NCI-H524 treated with DMSO at 0.1 percent for 48 hours (cell line): Measurements from ENCODE around the gene ZBTB20.

ENCODE experiments used
- DNase-seq: peaks from one replicate; lab custom pipeline; 2025; lab: John Stamatoyannopoulos, UW

Gene ZBTB20

DNA sequence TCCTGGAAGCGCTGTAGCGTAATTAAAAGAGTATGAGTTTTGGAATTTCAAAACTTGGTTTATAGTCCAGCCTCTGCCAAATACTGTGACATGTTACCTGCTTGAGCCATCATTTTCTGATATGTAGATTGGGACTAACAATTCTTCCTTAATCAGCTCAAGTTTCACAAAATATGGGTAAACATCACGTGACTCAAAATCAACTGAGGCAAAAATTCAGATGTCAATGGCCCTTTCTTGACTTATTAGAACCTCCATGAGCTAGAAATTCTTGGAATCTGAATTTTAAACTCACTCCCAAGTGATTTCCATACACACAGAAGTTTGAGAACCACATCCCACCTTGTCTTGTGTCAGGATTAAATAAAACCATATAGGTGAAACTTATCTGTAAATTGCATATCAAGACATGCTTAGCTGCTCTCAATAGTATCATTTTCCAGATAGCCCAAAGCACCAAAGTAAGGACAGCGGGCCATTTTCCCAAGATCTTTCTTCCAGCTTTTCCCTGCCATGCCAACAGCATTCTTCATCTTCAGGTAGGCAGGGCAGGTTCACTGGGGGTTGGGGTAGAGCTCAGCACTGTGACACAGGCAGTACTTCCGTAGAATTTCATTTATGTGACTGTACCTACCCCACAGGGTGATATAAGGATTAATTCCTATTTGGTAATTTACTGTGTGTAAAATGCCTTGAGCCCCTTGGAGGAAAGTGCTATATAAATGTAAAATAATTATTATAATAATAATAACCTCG, 474.2 kb downstream of the ZBTB20 start:
- no peak for DNase-seq

DNA sequence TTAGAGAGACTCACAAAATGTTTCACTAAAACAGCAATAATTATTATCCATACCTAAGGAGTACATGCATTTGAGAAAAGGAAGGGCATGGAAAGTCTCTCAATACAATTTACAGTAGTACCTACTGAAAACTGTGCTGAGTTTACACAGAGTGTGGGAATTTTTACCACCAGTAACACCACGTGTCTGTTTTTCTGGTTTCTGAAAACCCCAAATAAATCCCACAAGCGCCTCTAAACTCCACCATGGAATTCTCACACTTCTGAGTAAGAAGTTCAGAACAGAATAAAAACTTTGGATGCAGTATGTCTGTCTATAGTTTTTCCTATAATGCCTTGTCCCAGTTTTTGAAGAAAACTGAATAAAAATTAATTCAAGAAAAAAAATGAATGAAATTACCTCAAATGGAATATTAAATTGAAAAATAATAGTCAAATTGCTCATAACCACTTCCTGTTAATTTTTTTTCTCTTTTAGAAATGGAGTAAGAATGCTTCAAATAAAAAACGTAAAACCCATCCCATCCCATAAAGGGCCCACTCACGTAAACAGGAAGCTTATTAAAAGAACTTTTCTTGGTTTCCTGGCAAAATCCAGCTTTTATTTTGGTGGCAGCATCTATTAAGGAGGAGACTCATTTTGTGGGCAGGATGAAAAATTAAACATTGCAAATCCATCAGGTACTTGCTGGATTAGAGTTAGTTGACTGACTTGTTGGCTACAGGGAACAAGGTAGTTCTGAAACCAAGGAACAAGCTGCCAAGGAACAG, 475.2 kb downstream of the ZBTB20 start:
- no peak for DNase-seq

DNA sequence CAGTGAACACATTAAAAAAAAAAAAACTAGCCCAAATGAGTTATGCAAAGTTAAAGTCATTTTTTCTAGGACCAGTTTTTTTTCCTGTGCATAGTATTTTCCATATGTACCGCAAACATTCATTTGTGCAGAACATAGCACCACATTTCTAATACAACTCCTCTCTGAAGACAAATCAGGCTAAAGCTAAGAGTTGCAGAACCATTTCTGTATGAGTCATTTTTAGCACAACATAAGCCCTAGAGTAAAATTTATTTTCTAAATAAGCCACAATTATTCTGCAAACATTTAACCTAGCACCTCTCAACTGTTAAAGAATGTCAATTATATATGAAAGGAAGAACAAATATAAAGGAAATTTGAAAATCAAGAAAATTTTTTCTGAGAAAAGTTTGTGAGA, 477.5 kb downstream of the ZBTB20 start:
- no peak for DNase-seq

DNA sequence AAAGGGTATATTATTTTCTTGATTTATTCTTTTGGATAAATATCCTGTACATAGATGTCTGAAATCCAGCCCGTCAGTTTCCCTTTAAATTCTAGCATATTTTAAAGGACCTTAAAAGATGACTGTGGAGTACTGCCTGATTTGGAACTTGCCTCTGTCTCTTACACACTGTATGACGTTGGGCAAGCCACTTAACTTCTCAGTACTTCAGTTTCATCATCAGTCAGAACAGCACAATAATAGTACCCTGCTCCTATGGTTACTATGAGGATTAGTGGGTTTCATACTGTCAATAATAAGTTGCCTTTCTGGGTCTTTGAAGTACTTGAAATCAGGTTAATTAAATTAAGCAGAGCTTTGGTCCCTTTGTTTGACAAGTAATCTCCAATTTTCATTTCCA, 479.0 kb downstream of the ZBTB20 start:
- DNase-seq, result no peak

DNA sequence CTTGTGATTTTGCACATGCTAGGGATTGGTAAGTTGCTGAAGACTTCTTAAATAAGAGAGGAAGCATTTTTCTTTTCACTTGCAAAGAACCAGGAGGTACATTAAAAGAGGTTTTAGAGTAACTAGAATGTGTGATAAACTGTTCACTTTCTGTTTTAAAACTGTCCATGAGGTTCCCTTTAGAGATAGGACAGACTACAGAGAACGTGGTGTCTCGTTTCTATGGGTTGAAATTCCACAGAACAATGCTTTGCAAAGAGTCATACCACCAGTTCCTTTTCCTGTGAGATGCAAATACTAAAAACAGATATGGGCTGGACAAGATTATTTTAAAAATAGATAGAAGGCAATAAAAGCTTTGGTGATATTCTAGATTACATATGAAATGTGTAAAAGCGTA, 480.5 kb downstream of the ZBTB20 start:
- DNase-seq, result no peak

DNA sequence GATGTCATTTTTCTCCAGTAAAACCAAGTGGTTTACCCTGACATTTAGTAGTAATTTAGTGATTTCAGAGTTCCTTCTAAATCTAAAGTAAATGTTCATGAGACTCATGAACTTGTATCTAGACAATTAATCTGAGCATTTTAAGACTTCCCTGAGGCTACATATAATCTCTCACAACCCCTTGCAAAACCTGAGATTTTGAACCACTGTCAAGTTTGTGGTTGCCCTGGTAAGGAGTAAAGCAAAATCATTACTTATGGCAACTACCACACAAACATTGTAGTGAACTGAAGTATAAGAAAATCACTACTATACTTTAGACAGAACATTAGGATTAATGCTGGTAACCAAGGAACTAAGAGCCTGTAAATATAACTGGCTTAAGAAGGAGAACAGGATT, 483.1 kb downstream of the ZBTB20 start:
- DNase-seq, result no peak

DNA sequence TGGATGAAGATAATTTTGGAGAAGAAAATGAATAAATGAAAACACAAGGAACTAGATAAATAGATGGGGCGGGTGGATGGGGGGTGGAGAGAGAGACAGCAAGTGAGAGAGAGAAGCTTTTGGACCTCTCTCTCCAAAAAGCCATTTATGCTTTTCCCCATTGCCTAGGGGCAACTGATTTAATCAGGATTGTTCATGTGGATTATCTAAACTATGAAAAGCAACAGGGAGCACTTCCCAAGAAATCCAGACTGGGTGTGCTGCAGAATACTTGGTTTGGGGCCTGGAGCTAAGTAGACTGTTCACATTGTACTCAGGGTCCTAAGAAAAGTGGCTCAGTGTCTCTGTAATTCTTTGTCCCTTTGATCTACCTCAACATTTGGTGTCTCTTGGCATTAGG, 486.3 kb downstream of the ZBTB20 start:
- no peak for DNase-seq

DNA sequence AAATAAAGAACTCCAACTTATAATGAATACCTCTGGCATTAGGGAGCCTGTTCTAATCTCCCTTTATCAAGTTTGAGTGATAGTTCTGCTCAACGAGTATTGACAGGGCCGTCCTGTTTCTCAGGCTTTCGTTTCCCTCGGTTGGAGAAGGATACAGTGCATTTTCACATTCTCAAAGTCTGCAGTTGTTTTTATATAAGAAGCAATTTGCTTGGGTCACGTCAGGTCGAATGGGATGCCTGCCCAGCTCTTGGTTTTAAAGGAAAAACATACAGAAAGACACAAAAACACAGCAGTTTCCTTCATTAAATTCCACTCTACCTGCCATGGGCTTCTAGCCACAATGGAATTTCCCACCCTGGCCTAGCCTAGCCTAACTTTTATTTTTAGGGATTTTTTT, 487.0 kb downstream of the ZBTB20 start:
- no peak for DNase-seq

DNA sequence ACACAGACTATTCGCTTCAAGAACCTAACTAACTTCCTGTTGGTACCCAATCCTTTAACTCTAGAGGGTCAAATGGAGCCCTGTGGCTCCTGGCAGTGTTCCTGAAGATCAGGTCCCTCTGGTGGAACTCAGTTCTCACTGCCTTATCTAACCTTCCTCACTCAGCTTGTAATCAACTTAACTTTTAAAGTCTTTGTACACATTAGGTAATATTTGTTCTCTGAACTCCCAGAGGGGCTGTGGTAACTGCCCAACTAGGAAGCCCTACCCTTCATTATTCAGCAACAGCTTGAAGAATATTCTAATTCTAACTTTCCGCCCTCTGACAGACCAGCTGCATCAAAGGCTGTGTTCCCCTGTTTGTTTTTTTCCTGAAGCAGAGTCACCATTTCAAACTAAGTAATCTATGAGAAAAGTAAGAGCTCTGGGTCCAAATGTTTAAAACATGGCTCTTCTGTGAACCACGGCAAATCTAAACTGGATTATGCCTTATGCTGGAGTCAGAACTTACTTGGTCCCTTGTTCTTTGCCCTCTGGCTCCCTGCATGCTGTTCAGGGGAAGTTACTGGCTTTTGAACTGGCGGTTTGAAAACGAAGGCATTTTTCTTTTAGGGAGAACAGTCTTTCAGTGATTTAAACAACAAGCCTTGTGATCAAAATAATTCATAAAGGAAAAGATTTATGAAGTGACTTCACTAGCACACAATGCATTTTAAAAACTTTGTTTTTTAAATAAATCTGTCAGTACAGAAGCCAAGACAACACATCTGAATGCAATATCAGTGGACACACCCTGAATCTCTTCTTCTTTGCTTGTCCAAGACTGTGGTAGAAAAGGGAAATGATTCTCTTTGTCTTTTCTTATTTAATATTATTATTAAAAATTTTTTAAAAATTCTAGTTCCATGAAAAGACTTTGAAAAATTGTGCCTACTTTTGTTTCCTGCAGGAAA, 487.7 kb downstream of the ZBTB20 start:
- no peak for DNase-seq

DNA sequence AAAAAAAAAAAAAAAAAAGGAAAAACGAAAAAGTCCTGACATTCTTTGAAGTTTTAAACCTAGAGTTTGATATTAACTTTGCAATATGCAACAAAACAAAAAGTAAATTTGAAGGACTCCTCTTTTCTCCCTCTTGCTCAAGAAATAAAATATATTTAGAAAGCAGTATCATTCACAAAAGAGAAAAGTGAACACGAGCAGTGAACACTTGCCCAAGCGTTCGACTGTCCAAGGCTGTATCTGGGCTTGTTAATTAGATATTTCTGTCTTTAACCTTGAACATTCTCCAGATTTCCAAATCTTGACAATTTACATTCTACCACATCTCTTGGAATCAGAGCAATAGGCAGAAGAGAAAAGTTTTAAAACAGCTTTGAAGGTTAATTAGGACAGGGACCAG, 495.5 kb downstream of the ZBTB20 start:
- no peak for DNase-seq

DNA sequence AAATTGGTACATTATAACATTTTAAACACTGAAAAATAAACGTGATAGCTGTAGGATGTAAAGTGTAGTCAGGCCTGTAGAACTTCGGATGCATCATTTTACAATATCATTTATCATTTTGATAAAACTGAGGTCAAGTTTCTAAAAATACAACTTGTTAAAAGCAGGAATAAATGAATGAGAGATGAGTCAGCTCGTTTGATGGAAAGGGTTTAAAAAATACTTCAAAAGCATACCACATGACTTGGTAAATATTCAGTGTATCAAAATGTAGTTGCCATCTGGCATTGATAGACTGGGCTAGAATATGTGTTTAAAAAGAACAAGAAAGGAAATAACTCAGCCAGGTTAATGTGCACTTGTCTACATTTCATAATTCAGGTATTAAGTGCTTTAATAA, 496.3 kb downstream of the ZBTB20 start:
- DNase-seq, result no peak

DNA sequence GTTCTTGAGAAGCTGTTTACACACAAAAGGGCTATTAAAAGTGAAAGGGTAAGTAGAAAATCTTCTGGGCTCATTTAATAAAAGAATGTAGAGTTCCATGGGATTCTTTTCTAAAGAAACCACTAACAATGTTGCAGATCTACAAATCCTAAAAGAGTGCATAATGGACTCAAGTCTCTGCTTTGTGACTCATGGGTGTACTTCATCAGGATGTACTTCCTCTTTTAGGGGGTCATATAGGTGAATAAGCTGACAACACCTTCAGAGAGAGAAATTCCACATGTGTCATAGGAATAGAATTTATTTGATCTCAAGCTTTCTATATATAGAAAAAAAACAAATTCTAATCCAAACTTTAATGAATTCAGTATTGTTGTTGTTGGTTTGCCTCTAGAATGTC, 497.8 kb downstream of the ZBTB20 start:
- DNase-seq, result no peak

DNA sequence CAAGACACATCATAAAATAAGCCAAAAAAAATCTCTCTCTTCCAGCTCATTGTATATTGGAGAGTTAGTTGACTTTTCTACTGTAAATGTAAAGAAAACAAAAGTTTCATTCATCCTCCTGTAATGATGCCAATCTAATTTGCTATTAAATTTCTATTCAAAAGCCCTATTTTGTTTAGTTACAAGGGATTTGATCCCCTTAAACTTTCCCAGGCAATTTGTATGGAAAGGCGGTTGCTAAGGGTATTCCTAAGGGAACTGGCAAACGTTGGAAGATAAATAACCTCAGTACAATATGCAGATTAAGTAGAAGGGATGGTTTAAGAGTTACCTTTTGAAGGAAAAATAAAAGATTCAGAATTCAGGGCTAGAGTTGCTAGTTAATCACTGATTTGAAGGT, 500.6 kb downstream of the ZBTB20 start:
- DNase-seq, result no peak

DNA sequence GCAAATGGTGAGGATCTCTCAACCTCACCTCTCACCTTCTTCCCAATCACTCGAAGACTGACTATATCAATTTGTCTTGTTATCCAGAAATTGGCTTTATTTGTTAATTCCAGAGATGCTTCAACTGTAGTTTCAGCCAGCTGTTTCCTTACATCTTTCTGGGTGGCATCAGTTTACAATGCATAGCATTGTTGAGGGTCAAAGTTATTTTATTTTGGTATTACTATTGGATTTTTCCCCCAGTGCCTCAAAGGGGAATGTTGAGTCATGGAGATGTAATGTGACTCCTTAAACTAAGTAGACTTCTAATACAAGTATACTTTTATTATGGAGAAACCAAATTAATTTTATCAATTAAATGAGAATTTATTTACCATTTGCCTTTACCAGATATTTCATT, 501.7 kb downstream of the ZBTB20 start:
- DNase-seq, result no peak

DNA sequence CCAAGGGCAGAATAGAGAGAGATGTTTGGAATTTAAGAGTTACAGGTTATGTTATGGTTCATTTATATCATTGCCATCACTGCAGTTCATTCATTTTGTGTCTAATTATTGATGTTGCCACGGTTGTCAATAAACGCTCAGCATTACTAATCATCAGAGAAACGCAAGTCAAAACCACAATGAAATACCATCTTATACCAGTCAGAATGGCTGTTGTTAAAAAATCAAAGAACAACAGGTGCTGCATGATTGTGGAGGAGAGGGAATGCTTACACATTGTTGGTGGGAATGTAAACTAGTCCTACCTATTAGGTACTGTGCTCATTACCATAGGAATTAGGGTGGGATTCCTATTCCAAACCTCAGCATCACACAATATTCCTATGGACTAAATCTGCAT, 502.7 kb downstream of the ZBTB20 start:
- DNase-seq, result no peak

DNA sequence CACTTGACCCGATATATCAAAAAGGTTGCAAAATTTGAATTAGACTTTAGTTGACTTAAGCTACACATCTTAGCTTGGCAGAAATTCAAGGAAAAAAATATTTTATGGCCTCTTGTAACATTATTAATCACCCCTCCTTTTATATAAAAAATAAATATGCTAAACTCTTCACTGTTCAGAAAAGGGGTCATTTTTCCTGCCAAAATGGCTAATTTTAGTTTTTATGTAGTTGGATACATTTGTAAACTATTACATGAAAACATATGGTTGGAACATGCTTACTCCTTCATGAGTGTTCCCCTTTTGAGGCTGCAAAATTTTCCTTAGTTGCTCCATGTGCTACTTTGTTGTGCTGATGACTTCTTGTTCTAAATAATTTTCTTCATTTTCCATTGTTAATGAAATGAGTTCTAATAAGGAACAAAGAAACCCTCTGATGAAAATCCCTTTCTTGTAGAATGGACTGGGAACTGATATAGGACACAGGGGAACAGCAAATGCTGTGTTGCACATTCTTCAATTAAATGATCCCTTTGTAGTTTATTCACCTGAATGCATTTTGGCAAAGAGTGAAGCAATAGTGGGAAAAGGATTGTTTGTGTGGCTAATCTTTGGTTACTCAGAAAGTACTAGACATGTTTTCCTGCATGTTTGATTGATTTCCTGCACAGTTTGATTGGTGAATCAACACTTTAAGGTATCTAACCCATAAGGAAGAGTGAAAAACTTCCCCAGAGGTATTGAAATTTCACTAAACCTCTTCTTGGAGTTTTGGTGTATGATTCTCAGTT, 503.9 kb downstream of the ZBTB20 start:
- DNase-seq, result no peak

DNA sequence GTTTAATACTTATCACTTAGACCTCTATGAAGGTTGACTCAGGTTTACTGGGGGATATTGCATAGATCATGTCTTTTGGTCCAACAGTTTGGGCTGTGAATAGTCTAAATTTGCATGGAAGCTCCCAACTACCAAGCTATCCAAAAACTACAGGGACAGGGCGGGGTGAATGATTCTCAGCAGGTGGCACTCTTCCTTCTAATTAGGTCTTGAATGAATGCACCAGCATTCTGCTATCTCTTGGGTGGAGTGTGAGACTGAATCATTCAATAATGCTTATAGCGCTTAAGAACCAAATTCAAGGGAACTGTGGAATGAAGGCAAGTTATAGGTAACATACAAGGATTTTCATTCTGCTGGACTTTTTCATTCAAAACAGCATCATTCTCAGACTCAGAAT, 507.0 kb downstream of the ZBTB20 start:
- DNase-seq, result no peak

DNA sequence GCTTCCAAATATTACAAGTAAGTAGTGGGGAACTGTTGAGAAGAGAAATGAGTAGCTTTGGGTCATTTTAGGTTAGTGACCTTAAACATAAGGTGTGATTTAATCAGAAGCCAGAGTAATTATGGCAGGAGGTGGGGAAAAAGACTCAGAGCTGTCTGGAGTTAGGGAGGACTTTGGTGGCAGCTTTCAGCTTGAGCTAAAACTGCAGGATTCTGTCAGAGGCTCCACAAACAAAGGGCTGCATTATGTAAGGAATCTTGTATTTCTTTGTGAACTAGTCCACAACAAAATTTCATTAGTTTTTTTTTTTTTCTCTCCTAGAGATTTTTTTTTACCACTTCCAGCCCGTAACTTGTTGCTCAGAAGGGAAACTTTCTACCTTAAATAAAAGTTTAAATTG, 507.9 kb downstream of the ZBTB20 start:
- no peak for DNase-seq

DNA sequence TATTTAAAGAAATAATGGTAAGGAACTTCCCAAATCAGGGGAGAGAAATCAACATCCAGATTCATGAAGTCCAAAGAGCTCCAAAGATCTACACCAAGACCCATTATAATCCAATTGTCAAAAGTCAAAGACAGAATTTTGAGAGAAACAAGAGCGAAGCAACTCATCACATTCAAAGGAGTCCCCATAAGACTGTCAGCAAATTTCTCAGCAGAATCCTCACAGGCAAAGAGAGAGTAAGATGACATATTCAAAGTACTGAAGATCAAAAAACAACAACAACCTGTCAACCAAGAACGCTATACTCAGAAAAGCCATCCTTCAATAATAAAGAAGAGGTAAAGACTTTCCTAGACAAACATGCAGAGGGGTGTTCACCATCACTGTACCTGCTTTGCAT, 511.2 kb downstream of the ZBTB20 start:
- no peak for DNase-seq

DNA sequence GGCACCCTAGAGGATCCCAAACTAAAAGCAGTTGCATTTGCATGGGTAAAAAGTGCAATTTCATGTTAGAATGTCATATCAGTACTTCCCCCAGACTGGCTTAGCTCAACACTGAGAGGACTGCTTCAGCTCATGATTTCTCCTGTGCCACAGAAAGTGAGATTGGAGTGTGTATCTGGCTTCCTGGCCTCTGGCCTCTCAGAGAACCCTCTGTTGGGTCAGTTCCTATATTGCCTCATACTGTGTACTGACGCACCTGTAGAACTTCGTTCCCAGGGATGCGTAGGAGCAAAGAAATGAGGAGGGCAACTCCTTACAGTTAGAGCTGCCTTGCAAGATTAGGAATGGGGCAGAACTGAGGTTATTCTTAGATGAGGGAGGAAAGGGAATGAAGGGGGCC, 512.5 kb downstream of the ZBTB20 start:
- DNase-seq, result no peak

DNA sequence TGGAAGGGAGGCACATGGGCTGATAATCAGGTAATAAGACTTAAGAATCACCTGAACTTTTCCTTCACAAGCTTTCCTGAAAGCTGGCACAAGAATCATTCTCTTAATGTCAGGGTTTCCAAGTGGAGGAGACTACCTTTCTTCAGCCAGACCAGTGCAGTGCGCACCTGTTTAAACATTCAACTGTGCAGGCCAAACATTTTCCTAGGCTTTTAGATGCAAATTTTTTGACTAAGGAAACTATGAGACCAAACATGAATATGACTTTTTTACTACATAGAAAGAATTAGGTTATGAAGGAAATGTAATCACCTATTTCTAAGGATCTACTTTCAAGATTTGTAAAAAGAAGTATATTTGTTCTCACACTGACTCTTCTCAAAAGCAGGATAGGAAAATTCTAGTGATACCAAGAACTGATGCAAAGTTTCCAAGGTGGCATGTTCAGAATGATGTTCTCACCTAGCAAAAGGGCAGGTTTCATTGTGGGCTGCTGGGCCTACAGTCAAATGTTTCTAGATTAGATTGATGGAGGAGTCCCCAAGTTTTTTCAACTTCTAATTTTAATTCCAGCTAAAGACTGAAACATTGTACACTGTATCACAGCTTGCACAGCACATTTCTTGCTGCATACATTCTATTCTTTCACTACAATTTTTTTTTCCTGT, 514.2 kb downstream of the ZBTB20 start:
- DNase-seq, result no peak
